Nephron progenitor cell (in vitro differentiated cells): ENCODE results near the gene RGS16.

Experiments
- DNase-seq: peaks from one replicate; pipeline ENCODE4 v3.0.0; 2021
- H3K27ac Mint-ChIP-seq: 2 replicates; pipeline ENCODE4 v1.8.0; 2021; ENCODE audit warnings: mild to moderate bottlenecking, moderate library complexity, mixed read lengths
- H3K27me3 Mint-ChIP-seq: 2 replicates; pipeline ENCODE4 v1.8.0; 2021; ENCODE audit warnings: mild to moderate bottlenecking, low read depth, mixed read lengths; ENCODE audit not compliant: poor library complexity
- H3K36me3 Mint-ChIP-seq: 2 replicates; pipeline ENCODE4 v1.8.0; 2021; ENCODE audit warnings: low read depth, mixed read lengths
- H3K4me1 Mint-ChIP-seq: 2 replicates; pipeline ENCODE4 v1.8.0; 2021; ENCODE audit warnings: mixed read lengths
- H3K4me3 Mint-ChIP-seq: 2 replicates; pipeline ENCODE4 v1.8.0; 2021; ENCODE audit warnings: mild to moderate bottlenecking, moderate library complexity, mixed read lengths
- H3K9me3 Mint-ChIP-seq: 2 replicates; pipeline ENCODE4 v1.8.0; 2021; ENCODE audit warnings: mild to moderate bottlenecking, moderate library complexity, mixed read lengths
- CTCF ChIP-seq: fragments of 200-600 bp; sonication (generic); IDR thresholded peaks from 2 replicates; pipeline ENCODE4 v1.5.0; 2021; ENCODE audit warnings: antibody characterized with exemption

Gene RGS16

DNA sequence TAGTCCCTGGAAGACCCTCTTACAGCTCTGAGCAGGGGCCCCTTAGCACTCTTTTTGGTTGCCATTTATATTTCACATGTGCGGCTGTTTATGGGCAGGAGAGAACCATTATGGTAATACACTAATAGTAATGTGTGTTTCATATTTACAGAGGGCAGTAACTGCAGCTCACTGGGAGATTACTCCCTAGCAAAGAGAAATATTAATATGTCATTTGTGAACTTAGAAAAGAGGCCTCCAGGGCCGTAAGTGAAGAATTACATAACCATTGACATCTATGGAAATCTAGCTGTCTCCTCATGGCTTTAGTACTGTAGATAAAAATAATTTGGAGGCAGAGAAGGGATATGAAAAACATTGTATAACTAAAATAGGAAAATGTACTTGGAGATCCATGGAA is 23.4 kb upstream of the RGS16 start:
- Mint-ChIP-seq H3K9me3 (no peaks in the 10 kb centered on the region), H3K4me3 (no peak overlapping the region), H3K27ac (no peak overlapping the region), H3K4me1 (peaks cover 86% of the 10 kb centered on the region), H3K27me3 (peaks cover 2% of the 10 kb centered on the region), H3K36me3 (no peaks in the 10 kb centered on the region)
- TF ChIP-seq CTCF = no peak
- DNase-seq = no peak

- TF ChIP-seq CTCF = no peak
- H3K9me3 Mint-ChIP-seq = no peaks in the 10 kb centered on the region
- H3K36me3 Mint-ChIP-seq = no peaks in the 10 kb centered on the region
- H3K4me3 Mint-ChIP-seq = no peak overlapping the region
- H3K27ac Mint-ChIP-seq = no peak overlapping the region
- peaks cover 2% of the 10 kb centered on the region for H3K27me3 Mint-ChIP-seq
- H3K4me1 Mint-ChIP-seq = peaks cover 75% of the 10 kb centered on the region
- no peak for DNase-seq
Measured at GRCh38 chr1:182626527-182626926, 22.3 kb upstream of the RGS16 start.

DNA sequence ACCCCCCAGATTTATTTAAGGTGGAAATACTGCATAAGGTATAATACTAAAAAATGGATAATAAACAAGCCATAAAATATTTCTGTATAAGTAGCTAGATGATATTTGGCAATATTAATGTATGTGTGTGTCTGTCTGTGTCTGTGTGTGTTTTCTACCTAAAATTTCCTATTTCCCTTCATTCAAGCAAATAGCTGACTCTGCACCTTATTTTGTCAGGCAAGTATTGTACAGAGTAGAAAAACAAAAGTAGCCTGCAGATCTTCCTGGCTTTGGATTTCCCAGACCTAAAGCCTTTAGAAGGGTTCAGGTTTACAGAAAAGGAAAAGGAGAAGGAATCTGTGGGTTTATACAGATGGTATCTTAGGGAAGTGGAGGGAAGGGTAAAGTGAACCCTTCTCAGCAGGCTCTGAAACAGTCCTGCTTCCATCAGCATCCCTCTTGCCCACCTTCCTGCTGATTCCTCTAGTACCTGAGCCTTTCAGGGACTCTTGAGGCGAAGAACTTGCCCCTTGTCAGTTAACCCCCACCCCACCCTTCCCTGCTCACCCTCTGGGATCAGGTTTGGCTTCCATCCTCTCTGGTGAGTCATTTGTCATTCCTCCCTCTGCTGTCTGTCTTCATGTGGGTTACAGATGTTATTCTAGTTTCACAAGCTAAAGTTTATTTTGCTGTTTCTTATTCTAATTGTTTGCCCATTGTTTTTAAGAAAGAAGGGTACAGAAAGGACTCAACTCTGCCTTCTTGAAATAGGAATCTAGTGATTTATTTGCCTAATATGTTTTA is 21.7 kb upstream of the RGS16 start:
- H3K27ac Mint-ChIP-seq = no peak overlapping the region
- no peak overlapping the region for H3K4me3 Mint-ChIP-seq
- DNase-seq = no peak
- peaks cover 4% of the 10 kb centered on the region for H3K36me3 Mint-ChIP-seq
- H3K27me3 Mint-ChIP-seq = peaks cover 2% of the 10 kb centered on the region
- peaks cover 4% of the 10 kb centered on the region for H3K9me3 Mint-ChIP-seq
- H3K4me1 Mint-ChIP-seq = peaks cover 69% of the 10 kb centered on the region
- TF ChIP-seq CTCF = no peak

GRCh38 chr1:182625024-182625423 is 20.8 kb upstream of the RGS16 start:
- Mint-ChIP-seq H3K9me3 (peaks cover 11% of the 10 kb centered on the region), H3K4me1 (peaks cover 60% of the 10 kb centered on the region), H3K27me3 (peaks cover 2% of the 10 kb centered on the region), H3K4me3 (no peak overlapping the region), H3K27ac (no peak overlapping the region), H3K36me3 (peaks cover 9% of the 10 kb centered on the region)
- no peak for TF ChIP-seq CTCF
- DNase-seq = no peak

DNA sequence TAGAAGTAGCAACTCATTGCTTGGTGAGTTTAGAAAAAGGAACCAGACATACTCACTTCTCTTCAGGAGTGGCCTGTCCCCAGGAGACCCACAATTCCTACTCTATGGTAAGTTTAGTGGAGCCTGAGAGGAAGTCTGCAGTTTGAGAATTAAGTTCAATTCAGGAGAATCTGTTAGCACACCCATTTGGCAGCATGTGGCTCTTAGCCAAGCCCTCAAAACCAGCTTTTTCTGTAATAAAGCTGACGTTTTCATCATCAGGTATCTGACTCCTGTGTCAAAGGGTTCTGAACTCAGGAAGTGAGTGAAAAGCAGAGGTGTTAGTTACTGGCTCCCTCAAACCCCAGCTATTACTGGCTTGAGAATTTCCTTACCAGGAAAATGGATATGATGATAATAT is 20.4 kb upstream of the RGS16 start:
- Mint-ChIP-seq H3K27me3 (peaks cover 3% of the 10 kb centered on the region), H3K4me3 (no peak overlapping the region), H3K4me1 (peaks cover 56% of the 10 kb centered on the region), H3K27ac (no peak overlapping the region), H3K9me3 (peaks cover 13% of the 10 kb centered on the region), H3K36me3 (peaks cover 9% of the 10 kb centered on the region)
- no peak for DNase-seq
- TF ChIP-seq CTCF = no peak
